Measurements from ENCODE around the gene ZNF438.
"Not testable (repeated sequence)": the region's sequence is repeated elsewhere in the genome, so short reads cannot be mapped to it uniquely, and the experiment has no call there.

Gene ZNF438

GRCh38 chr10:31031558-31032257 is at the start of gene ZNF438:
Gene ZNF438 (minus strand): TSS chr10:31031865. CDS start chr10:30877034, 154,831 bp downstream.
- FAIRE-seq: no peak

GRCh38 chr10:31076610-31076988 is 44.9 kb upstream of the ZNF438 start:
- FAIRE-seq: no peak

- FAIRE-seq: no peak
Measured at GRCh38 chr10:31075881-31076609, 44.4 kb upstream of the ZNF438 start.

GRCh38 chr10:31075434-31075833 is 43.8 kb upstream of the ZNF438 start:
- no peak for FAIRE-seq

GRCh38 chr10:31074722-31075086 is 43.0 kb upstream of the ZNF438 start:
- no peak for FAIRE-seq

GRCh38 chr10:31073996-31074721 is 42.5 kb upstream of the ZNF438 start:
- no peak for FAIRE-seq

- no peak for FAIRE-seq
Measured at GRCh38 chr10:31073211-31073610, 41.5 kb upstream of the ZNF438 start.

GRCh38 chr10:31072451-31072850 is 40.8 kb upstream of the ZNF438 start:
- FAIRE-seq: no peak

GRCh38 chr10:31071232-31072005 is 39.8 kb upstream of the ZNF438 start:
- no peak for FAIRE-seq

GRCh38 chr10:31070691-31071090 is 39.0 kb upstream of the ZNF438 start:
- FAIRE-seq: no peak

GRCh38 chr10:31070025-31070424 is 38.4 kb upstream of the ZNF438 start:
- no peak for FAIRE-seq

- FAIRE-seq: no peak
Measured at GRCh38 chr10:31069411-31069810, 37.7 kb upstream of the ZNF438 start.

- no peak for FAIRE-seq
Measured at GRCh38 chr10:31064348-31064747, 32.7 kb upstream of the ZNF438 start.

GRCh38 chr10:31063841-31064240 is 32.2 kb upstream of the ZNF438 start:
- FAIRE-seq: no peak

GRCh38 chr10:31062856-31063255 is 31.2 kb upstream of the ZNF438 start:
- FAIRE-seq: peak; percentile 81

- no peak for FAIRE-seq
Measured at GRCh38 chr10:31061941-31062340, 30.3 kb upstream of the ZNF438 start.

GRCh38 chr10:31058795-31059703 is 27.4 kb upstream of the ZNF438 start:
- FAIRE-seq: no peak

- not testable (repeated sequence) for FAIRE-seq
Measured at GRCh38 chr10:31056678-31057077, 25.0 kb upstream of the ZNF438 start.

GRCh38 chr10:31055573-31056251 is 24.0 kb upstream of the ZNF438 start:
- FAIRE-seq: no peak

- no peak for FAIRE-seq
Measured at GRCh38 chr10:31051703-31052102, 20.0 kb upstream of the ZNF438 start.

- FAIRE-seq: no peak
Measured at GRCh38 chr10:31042670-31043069, 11.0 kb upstream of the ZNF438 start.
